SK-N-SH (cell line): ENCODE measurements around the gene TCN2. TPM values are rescaled to one million over a fixed set of nuclear protein-coding genes. Genes with fewer than 3 reads are reported as not detected.

Experiments used
- CTCF ChIA-PET: fragments of 300-600, 350-600 bp; formaldehyde crosslinking; extraction: SDS; loops from one replicate; lab custom pipeline; 2021; lab: Yijun Ruan, JAX
- POLR2A ChIA-PET: fragments of 350-600 bp; sonication (Branson Sonifier 250); formaldehyde crosslinking; extraction: SDS; loops from one replicate; lab custom pipeline; 2020; ENCODE audit warnings: antibody characterized with exemption, inconsistent platforms; lab: Yijun Ruan, JAX
- DNase-seq: peaks from one replicate; pipeline ENCODE4 v3.0.0; 2012
- H2AFZ ChIP-seq: fragments of 200-600 bp; sonication (generic); 2 replicates; pipeline ENCODE4 v1.8.1; 2016; ENCODE audit warnings: antibody characterized with exemption, mild to moderate bottlenecking, low read depth
- H3F3A ChIP-seq: fragments of 200-600 bp; sonication (generic); replicated peaks from 2 replicates; pipeline ENCODE3; 2016; ENCODE audit warnings: antibody characterized with exemption, mild to moderate bottlenecking; ENCODE audit not compliant: insufficient read depth
- H3K27ac ChIP-seq, 2 experiments: fragments of 200-500 bp in 1 of 2; fragments of 200-600 bp in 1 of 2; sonication (Bioruptor generic) in 1 of 2; sonication (generic), shearing (Covaris generic) in 1 of 2; 2 replicates each; pipeline versions ENCODE4 v1.5.1 to v1.6.1; 2014 to 2016; ENCODE audit warnings: low read depth in 2 of 2, inconsistent platforms in 1 of 2, low read length in 1 of 2, mild to moderate bottlenecking in 1 of 2, mixed read lengths in 1 of 2
- H3K27me3 ChIP-seq: fragments of 200-600 bp; sonication (generic), shearing (Covaris generic); 2 replicates; pipeline ENCODE4 v1.6.1; 2016; ENCODE audit warnings: mixed run types; ENCODE audit not compliant: insufficient read depth
- H3K36me3 ChIP-seq, 2 experiments: fragments of 200-500 bp in 1 of 2; fragments of 200-600 bp in 1 of 2; sonication (Bioruptor generic) in 1 of 2; sonication (generic) in 1 of 2; replicated peaks in 1 of 2; 2 replicates each; pipeline versions ENCODE3 to v1.5.1; 2014 to 2016; ENCODE audit warnings: low read length in 1 of 2, mild to moderate bottlenecking in 1 of 2; ENCODE audit not compliant: insufficient read depth in 2 of 2, control insufficient read depth in 1 of 2
- H3K4me1 ChIP-seq, 2 experiments: fragments of 200-500 bp in 1 of 2; fragments of 200-600 bp in 1 of 2; sonication (Bioruptor generic) in 1 of 2; sonication (generic), shearing (Covaris generic) in 1 of 2; 2 replicates each; pipeline versions ENCODE4 v1.5.1 to v1.6.1; 2014 to 2016; ENCODE audit warnings: low read depth in 1 of 2, low read length in 1 of 2, mixed run types in 1 of 2; ENCODE audit not compliant: insufficient read depth in 2 of 2, control insufficient read depth in 1 of 2
- H3K4me2 ChIP-seq: fragments of 200-600 bp; sonication (generic), shearing (Covaris generic); 2 replicates; pipeline ENCODE4 v1.6.1; 2017; ENCODE audit warnings: mixed run types
- H3K4me3 ChIP-seq, 2 experiments: fragments of 200-500 bp in 1 of 2; fragments of 200-600 bp in 1 of 2; sonication (Bioruptor generic) in 1 of 2; sonication (generic), shearing (Covaris generic) in 1 of 2; 2 replicates each; pipeline versions ENCODE4 v1.5.1 to v1.8.1; 2014 to 2016; ENCODE audit warnings: low read depth in 2 of 2, inconsistent platforms in 1 of 2, low read length in 1 of 2, mild to moderate bottlenecking in 1 of 2, mixed read lengths in 1 of 2, moderate library complexity in 1 of 2
- H3K79me2 ChIP-seq: fragments of 200-600 bp; sonication (generic); 2 replicates; pipeline ENCODE4 v1.8.1; 2017; ENCODE audit warnings: mild to moderate bottlenecking; ENCODE audit not compliant: insufficient read depth
- H3K9ac ChIP-seq: fragments of 200-600 bp; sonication (generic); 2 replicates; pipeline ENCODE4 v1.6.1; 2017; ENCODE audit warnings: mixed run types
- H3K9me2 ChIP-seq: fragments of 200-600 bp; sonication (generic); 2 replicates; pipeline ENCODE4 v1.6.1; 2017; ENCODE audit warnings: mixed run types
- H3K9me3 ChIP-seq: fragments of 200-600 bp; sonication (generic); 2 replicates; pipeline ENCODE4 v1.6.1; 2017; ENCODE audit warnings: mixed run types, mild to moderate bottlenecking, moderate library complexity
- H4K20me1 ChIP-seq: fragments of 200-600 bp; sonication (generic); 2 replicates; pipeline ENCODE4 v1.6.1; 2017; ENCODE audit warnings: mild to moderate bottlenecking, mixed run types; ENCODE audit not compliant: insufficient read depth
- CHD2 ChIP-seq: fragments of 150-350 bp; IDR thresholded peaks from 2 replicates; pipeline ENCODE4 v1.6.1; 2018; ENCODE audit warnings: low read length; ENCODE audit not compliant: partially characterized antibody
- EP300 ChIP-seq, 2 experiments: IDR thresholded peaks; 2 replicates each; pipeline versions ENCODE4 v1.4.0 to v1.6.1; 2012; ENCODE audit warnings: borderline replicate concordance in 1 of 2, low read depth in 1 of 2, low read length in 1 of 2
- EZH2phosphoT487 ChIP-seq: fragments of 200-600 bp; sonication (generic); IDR thresholded peaks from 2 replicates; pipeline ENCODE4 v1.6.1; 2017; ENCODE audit warnings: low read depth, mixed run types, mild to moderate bottlenecking, antibody characterized with exemption, moderate library complexity, borderline replicate concordance
- FOSL2 ChIP-seq: IDR thresholded peaks from 2 replicates; pipeline ENCODE4 v1.4.0; 2012; ENCODE audit warnings: low read depth, mild to moderate bottlenecking, moderate library complexity, borderline replicate concordance
- FOXJ3 ChIP-seq: sonication (generic); formaldehyde crosslinking; IDR thresholded peaks from 2 replicates; pipeline ENCODE4 v1.5.1; 2020; ENCODE audit warnings: mild to moderate bottlenecking, missing genetic modification reagents
- GATA2 ChIP-seq: sonication (generic); formaldehyde crosslinking; IDR thresholded peaks from 2 replicates; pipeline ENCODE4 v1.5.0; 2020; ENCODE audit warnings: mild to moderate bottlenecking, missing genetic modification reagents
- MEF2A ChIP-seq: IDR thresholded peaks from 2 replicates; pipeline ENCODE4 v1.4.0; 2012; ENCODE audit warnings: low read depth, borderline replicate concordance
- NFIC ChIP-seq: IDR thresholded peaks from 2 replicates; pipeline ENCODE4 v1.4.0; 2012; ENCODE audit warnings: borderline replicate concordance
- NRF1 ChIP-seq: IDR thresholded peaks from 2 replicates; pipeline ENCODE4 v1.6.1; 2012; ENCODE audit warnings: low read depth, mild to moderate bottlenecking, low read length
- POLR2AphosphoS5 ChIP-seq: IDR thresholded peaks from 2 replicates; pipeline ENCODE4 v1.6.1; 2012; ENCODE audit warnings: low read depth, low read length
- RAD21 ChIP-seq: IDR thresholded peaks from 2 replicates; pipeline ENCODE4 v1.6.1; 2012; ENCODE audit warnings: mild to moderate bottlenecking, low read length
- RXRA ChIP-seq: IDR thresholded peaks from 2 replicates; pipeline ENCODE4 v1.4.0; 2012; ENCODE audit warnings: low read depth, mild to moderate bottlenecking, borderline replicate concordance
- TAF1 ChIP-seq: IDR thresholded peaks from 2 replicates; pipeline ENCODE4 v1.6.1; 2012; ENCODE audit warnings: low read depth, mild to moderate bottlenecking, low read length, moderate library complexity, borderline replicate concordance
- YY1 ChIP-seq: IDR thresholded peaks from 2 replicates; pipeline ENCODE4 v1.4.0; 2012; ENCODE audit warnings: low read depth, mild to moderate bottlenecking
- ZBTB33 ChIP-seq: IDR thresholded peaks from 2 replicates; pipeline ENCODE4 v1.4.0; 2012; ENCODE audit warnings: low read depth, borderline replicate concordance
- WGBS: methylation state at CpG from one replicate; pipeline ENCODE4 v1.1.6; 2017; ENCODE audit warnings: low lambda C conversion rate; 5-methylcytosine and 5-hydroxymethylcytosine counted together
- polyA plus RNA-seq, 3 experiments: library from polyadenylated mRNA; depleted of rRNA; stranded (reverse); fragments of >200 nt; gene quantifications; 2 replicates each; pipeline ENCODE4 v1.2.3, GENCODE V29; 2012
- TF ChIP-seq, protein P1 (sequence below): fragments of 150-350 bp; IDR thresholded peaks from 2 replicates; pipeline ENCODE4 v1.6.1; 2017; ENCODE audit warnings: antibody characterized with exemption, low read length, low read depth, borderline replicate concordance
- TF ChIP-seq, protein P2 (sequence below): IDR thresholded peaks from 2 replicates; pipeline ENCODE4; 2012
- TF ChIP-seq, protein P3 (sequence below): IDR thresholded peaks from 2 replicates; pipeline ENCODE4 v1.4.0; 2012; ENCODE audit warnings: low read depth, borderline replicate concordance

The TCN2 gene
- polyA plus RNA-seq, 1 of the 3 experiments (the other 2 are of a cell fraction), result 4.1 TPM

DNA sequence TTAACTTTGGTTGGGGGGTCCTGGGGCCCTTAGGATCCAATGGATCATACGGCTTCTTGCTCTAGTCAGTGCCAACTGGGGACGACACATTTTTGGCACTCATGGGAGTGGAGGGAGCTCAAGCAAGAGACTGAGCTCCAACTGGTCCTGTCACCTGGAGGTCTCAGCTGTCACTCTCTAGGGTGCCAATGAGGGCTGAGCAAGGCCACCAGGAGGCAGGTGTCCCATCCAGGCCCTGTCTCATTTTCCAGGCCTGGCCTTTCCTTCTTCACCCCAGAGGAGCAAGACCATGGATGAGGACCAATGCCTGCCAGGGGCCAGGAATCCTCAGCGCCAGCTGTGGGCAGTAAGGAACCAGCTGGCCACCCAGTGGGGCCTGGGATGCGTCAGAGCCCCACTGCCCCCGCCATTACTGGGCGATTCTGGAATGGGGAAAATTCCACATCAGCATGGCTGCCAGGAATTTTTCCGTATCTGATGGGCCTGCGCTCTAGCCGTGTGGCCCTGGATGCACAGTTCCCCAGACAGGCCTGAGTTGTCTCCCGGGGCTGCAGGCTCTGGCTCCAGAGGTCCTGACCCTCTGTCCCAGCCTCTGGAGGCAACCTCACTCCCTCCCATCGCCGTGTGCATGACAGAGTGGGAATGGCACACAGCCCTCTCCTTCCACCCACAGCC lies 31.8 kb upstream of the TCN2 start (continued):
- peak; percentile 85 for TF ChIP-seq YY1
- peak; percentile 68 to 77; a peak in 3 of 4 replicates for TF ChIP-seq EP300 (IDR thresholded peaks at IDR 0.05; ENCODE audit: borderline replicate concordance in 1 of 2, low read depth in 1 of 2, low read length in 1 of 2)
- peak; percentile 44 for TF ChIP-seq CHD2
- TF ChIP-seq, protein P1, sequence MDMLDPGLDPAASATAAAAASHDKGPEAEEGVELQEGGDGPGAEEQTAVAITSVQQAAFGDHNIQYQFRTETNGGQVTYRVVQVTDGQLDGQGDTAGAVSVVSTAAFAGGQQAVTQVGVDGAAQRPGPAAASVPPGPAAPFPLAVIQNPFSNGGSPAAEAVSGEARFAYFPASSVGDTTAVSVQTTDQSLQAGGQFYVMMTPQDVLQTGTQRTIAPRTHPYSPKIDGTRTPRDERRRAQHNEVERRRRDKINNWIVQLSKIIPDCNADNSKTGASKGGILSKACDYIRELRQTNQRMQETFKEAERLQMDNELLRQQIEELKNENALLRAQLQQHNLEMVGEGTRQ, result 0 out of 2 replicates have a peak, but pooled peaks have one; percentile 11
- no peak for TF ChIP-seq EZH2phosphoT487
- no peak for TF ChIP-seq MEF2A
- no peak for TF ChIP-seq ZBTB33
- peak; percentile 91 for TF ChIP-seq NFIC

- Histone ChIP-seq H3K9me2 (no peaks in the 10 kb centered on the region), H3K27me3 (no peaks in the 10 kb centered on the region), H4K20me1 (0 out of 2 replicates have a peak, but pooled peaks cover 2% of the 10 kb centered on the region), H3K9ac (no peak overlapping the region), H3K36me3 (peaks cover 0 to 48% of the 10 kb centered on the region in 2 experiments), H3K79me2 (no peaks in the 10 kb centered on the region), H3K4me2 (peak overlapping the region; percentile 60), H3F3A (peaks cover 7% of the 10 kb centered on the region), H3K4me3 (no peak overlapping the region), H3K9me3 (no peaks in the 10 kb centered on the region), H2AFZ (no peak overlapping the region), H3K4me1 (peaks cover 10 to 27% of the 10 kb centered on the region in 2 experiments; a peak in 2 of 4 replicates), H3K27ac (peak overlapping the region; percentile 60 to 70; a peak in 3 of 4 replicates)
- no peak for DNase-seq
- no peak for TF ChIP-seq GATA2 (CRISPR knock-in tag)
- no peak for TF ChIP-seq NRF1
- TF ChIP-seq NFIC, result no peak
- TF ChIP-seq FOXJ3, result no peak
- TF ChIP-seq RAD21, result no peak
- TF ChIP-seq, protein P2, sequence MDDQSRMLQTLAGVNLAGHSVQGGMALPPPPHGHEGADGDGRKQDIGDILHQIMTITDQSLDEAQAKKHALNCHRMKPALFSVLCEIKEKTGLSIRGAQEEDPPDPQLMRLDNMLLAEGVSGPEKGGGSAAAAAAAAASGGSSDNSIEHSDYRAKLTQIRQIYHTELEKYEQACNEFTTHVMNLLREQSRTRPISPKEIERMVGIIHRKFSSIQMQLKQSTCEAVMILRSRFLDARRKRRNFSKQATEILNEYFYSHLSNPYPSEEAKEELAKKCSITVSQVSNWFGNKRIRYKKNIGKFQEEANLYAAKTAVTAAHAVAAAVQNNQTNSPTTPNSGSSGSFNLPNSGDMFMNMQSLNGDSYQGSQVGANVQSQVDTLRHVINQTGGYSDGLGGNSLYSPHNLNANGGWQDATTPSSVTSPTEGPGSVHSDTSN, result no peak
- no peak for TF ChIP-seq POLR2AphosphoS5
- TF ChIP-seq TAF1, result no peak
- TF ChIP-seq FOSL2, result no peak
- TF ChIP-seq, protein P3, sequence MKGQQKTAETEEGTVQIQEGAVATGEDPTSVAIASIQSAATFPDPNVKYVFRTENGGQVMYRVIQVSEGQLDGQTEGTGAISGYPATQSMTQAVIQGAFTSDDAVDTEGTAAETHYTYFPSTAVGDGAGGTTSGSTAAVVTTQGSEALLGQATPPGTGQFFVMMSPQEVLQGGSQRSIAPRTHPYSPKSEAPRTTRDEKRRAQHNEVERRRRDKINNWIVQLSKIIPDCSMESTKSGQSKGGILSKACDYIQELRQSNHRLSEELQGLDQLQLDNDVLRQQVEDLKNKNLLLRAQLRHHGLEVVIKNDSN, result no peak
- TF ChIP-seq RXRA, result no peak
- ChIA-PET CTCF (interaction anchor here (0.9 kb wide), 2 partner anchors 13 to 26 kb away, joined by 3 to 4 read pairs; no protein-coding TSS in a partner anchor), POLR2A (interaction anchor here (1.7 kb wide), 1 partner anchor 16 kb away, joined by 5 read pairs; the partner anchor contains the start of gene PES1)
- 80% methylated on average over 1 of the region's 15 CpGs for WGBS
Observed at GRCh38 chr22:30575859-30576258, 31.1 kb upstream of the TCN2 start.
